Stimulated activated CD4-positive, alpha-beta T cell treated with anti-CD3 and anti-CD28 coated beads, Interleukin-12 subunit alpha, Interleukin-12 subunit beta, amount 100 ng/mL, for 48 hours (primary cell): ENCODE results near the gene FNBP1.

ENCODE experiments used
- DNase-seq, 3 donors: peaks; one replicate each; pipeline ENCODE4 v3.0.0-alpha.2; 2020; ENCODE audit warnings: low read depth in 2 of 3, low spot score in 1 of 3

FNBP1 gene

GRCh38 chr9:129863059-129863690, 179.8 kb downstream of the FNBP1 start:
- DNase-seq: peak; percentile 35 to 60 (median 51)

- no peak for DNase-seq
Measured at GRCh38 chr9:129861447-129861827, 181.6 kb downstream of the FNBP1 start.

GRCh38 chr9:129860653-129861446, 182.1 kb downstream of the FNBP1 start:
- no peak for DNase-seq

GRCh38 chr9:129858167-129858962, 184.6 kb downstream of the FNBP1 start:
- DNase-seq: no peak

- DNase-seq: no peak
Measured at GRCh38 chr9:129857207-129857606, 185.8 kb downstream of the FNBP1 start.

- no peak for DNase-seq
Measured at GRCh38 chr9:129854588-129855110, 188.3 kb downstream of the FNBP1 start.

GRCh38 chr9:129853614-129854013, 189.4 kb downstream of the FNBP1 start:
- DNase-seq: no peak

- no peak for DNase-seq
Measured at GRCh38 chr9:129852579-129852978, 190.4 kb downstream of the FNBP1 start.

GRCh38 chr9:129851821-129852220, 191.2 kb downstream of the FNBP1 start:
- DNase-seq: no peak

- DNase-seq: no peak
Measured at GRCh38 chr9:129850821-129851550, 192.0 kb downstream of the FNBP1 start.

GRCh38 chr9:129849901-129850300, 193.1 kb downstream of the FNBP1 start:
- no peak for DNase-seq

GRCh38 chr9:129848712-129849441, 194.1 kb downstream of the FNBP1 start:
- DNase-seq: no peak

GRCh38 chr9:129845373-129845772, 197.6 kb downstream of the FNBP1 start:
- no peak for DNase-seq

GRCh38 chr9:129841071-129841470, 201.9 kb downstream of the FNBP1 start:
- DNase-seq: no peak

- DNase-seq: no peak
Measured at GRCh38 chr9:129840034-129840433, 203.0 kb downstream of the FNBP1 start.

- no peak for DNase-seq
Measured at GRCh38 chr9:129839324-129840023, 203.5 kb downstream of the FNBP1 start.

GRCh38 chr9:129838707-129839259, 204.2 kb downstream of the FNBP1 start:
- peak in 2 of 3 donors; percentile 31 to 52 for DNase-seq
